ENCODE data around the gene NKAIN2.

NKAIN2 gene

DNA sequence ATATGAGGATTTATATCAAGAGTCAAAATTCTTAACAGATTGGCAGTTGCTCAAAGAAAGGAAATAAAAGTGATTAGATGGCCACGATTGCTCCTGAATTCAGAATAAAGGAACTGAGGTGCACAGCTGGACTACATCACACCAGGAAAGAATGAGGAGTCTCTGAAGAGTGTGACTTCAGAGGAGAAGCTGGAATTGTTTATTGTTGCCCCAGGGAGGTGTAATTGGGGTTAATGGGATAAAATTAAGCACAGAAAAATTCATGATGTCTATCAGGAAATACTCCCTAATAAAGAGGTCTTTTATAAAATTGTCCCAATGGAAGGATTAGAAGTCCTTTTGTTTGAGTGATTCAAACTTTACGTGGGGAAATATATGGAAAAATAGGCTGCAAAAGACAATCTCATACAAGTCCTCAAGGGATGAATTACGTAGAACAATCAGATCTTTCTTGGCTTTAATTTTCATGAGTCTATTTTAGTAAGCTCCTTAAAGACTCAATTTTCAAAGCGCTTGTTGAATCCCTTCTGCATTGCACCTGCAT lies 950.0 kb downstream of the NKAIN2 start:
- no peaks in the 10 kb centered on the region for H3K36me3 Mint-ChIP-seq
- DNase-seq (no peak), ATAC-seq (replicated peaks) (no peak)
- H3K9me3 Mint-ChIP-seq: peaks cover 0 to 5% of the 10 kb centered on the region in 2 donors
- no peak overlapping the region for H3K4me3 Mint-ChIP-seq
- no peaks in the 10 kb centered on the region for H3K4me1 Mint-ChIP-seq
- H3K27ac Mint-ChIP-seq: no peak overlapping the region
- H3K27me3 Mint-ChIP-seq: no peaks in the 10 kb centered on the region

DNA sequence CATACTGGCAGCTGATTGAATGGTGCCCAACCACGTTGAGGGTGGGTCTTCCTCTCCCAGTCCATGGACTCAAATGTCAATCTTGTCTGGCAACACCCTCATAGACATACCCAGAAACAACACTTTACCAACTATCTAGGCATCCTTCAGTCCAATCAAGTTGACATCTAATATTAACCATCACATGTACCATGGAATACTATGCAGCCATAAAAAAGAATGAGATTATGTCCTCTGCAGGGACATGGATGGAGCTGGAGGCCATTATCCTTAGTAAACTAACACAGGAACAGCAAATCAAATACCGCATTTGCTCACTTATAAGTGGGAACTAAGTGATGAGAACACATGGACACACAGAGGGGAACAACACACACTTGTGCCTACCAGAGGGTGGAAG lies 951.7 kb downstream of the NKAIN2 start:
- no peak overlapping the region for H3K4me3 Mint-ChIP-seq
- ATAC-seq (replicated peaks): no peak

DNA sequence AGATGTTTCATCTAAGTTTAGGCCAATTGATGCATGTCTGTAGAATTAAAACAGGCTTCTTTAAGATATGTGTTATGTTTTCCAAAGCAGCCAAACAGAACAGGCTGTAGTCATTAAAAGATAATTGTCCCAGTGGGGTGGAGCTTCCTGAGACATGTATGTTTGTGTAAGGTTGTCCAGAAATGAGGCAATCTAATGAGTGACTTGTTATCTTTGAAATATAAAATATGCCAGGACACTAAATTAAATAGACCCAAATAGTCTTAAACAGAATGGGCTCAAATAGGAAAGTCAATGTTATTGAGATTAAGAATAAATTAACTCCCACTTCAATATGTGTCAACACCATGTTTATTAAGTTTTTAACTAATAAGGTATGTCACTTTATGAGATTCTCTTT lies 953.9 kb downstream of the NKAIN2 start:
- Mint-ChIP-seq H3K9me3 (peaks cover 0 to 5% of the 10 kb centered on the region in 2 donors), H3K27ac (no peak overlapping the region), H3K36me3 (no peaks in the 10 kb centered on the region), H3K4me1 (no peaks in the 10 kb centered on the region), H3K27me3 (no peaks in the 10 kb centered on the region), H3K4me3 (no peak overlapping the region)
- no peak for ATAC-seq (replicated peaks)
- DNase-seq: no peak

More for the DNA sequence above, 951.7 kb downstream of the NKAIN2 start:
- H3K36me3 Mint-ChIP-seq: no peaks in the 10 kb centered on the region
- H3K27me3 Mint-ChIP-seq: no peaks in the 10 kb centered on the region
- H3K27ac Mint-ChIP-seq: no peak overlapping the region
- DNase-seq: no peak
- no peaks in the 10 kb centered on the region for H3K4me1 Mint-ChIP-seq
- H3K9me3 Mint-ChIP-seq: peaks cover 0 to 5% of the 10 kb centered on the region in 2 donors

DNA sequence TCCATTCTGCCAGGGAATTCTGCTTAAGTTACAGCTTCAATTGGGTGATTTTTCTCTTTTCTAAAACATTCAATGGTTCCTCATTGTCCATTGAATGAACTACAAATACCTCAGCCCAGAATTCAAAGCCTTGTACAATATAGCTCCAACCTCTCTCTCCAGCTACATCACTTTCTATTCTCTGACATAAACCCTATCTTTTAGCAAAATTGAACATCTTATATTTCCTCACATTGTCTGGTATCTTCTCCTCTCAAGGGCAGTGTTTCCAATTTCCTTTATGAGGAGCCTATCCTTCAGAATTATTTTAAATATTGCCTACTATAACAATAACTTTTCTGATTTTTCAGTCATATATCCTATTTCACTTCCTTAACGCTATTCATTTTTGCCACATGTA lies 955.0 kb downstream of the NKAIN2 start:
- H3K36me3 Mint-ChIP-seq: no peaks in the 10 kb centered on the region
- H3K4me1 Mint-ChIP-seq: no peaks in the 10 kb centered on the region
- H3K27ac Mint-ChIP-seq: no peak overlapping the region
- H3K27me3 Mint-ChIP-seq: no peaks in the 10 kb centered on the region
- peaks cover 0 to 5% of the 10 kb centered on the region in 2 donors for H3K9me3 Mint-ChIP-seq
- H3K4me3 Mint-ChIP-seq: no peak overlapping the region
- DNase-seq: no peak
- no peak for ATAC-seq (replicated peaks)

DNA sequence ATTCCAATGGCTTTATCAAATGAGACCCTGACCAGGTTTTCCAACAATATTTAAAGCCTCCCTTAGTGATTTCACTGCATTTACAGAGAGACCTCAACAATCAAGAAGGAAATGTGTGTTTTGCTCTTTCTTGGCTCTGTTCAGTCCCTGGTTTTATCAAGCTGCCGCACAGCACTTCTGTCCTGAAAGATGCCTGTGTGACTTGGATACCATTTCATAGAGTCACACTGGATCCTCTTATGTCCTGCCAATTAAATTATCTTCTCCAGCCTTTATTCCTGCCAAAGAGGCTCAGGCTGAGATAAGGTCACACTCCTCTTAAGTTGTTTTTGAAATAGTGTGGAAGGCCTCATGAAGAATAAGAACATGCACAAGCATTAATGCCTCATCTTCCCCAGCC lies 961.6 kb downstream of the NKAIN2 start:
- H3K4me1 Mint-ChIP-seq: no peaks in the 10 kb centered on the region
- H3K9me3 Mint-ChIP-seq: no peaks in the 10 kb centered on the region
- DNase-seq (no peak), ATAC-seq (replicated peaks) (no peak)
- no peak overlapping the region for H3K4me3 Mint-ChIP-seq
- H3K36me3 Mint-ChIP-seq: no peaks in the 10 kb centered on the region
- H3K27me3 Mint-ChIP-seq: no peaks in the 10 kb centered on the region
- no peak overlapping the region for H3K27ac Mint-ChIP-seq

DNA sequence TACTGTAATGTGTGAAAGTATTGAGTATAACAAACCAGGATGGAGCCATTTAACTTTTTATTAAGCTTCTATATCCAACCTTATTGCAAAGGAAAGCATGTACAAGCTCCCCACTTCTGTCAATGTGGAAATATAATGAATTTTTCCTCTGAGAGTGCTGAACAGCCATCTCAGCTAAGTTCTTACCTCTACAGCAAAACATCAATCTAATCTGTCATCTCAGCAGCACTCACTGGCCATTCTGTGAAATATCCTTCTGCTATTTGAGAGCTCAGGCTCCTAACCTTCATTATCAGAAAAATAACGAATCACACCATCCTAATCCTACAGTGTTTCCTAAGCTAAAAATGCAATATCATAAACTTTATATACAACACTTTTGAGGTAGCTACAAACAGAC lies 964.6 kb downstream of the NKAIN2 start:
- DNase-seq (no peak), ATAC-seq (replicated peaks) (no peak)
- Mint-ChIP-seq H3K4me3 (no peak overlapping the region), H3K27ac (no peak overlapping the region), H3K36me3 (no peaks in the 10 kb centered on the region), H3K4me1 (no peaks in the 10 kb centered on the region), H3K27me3 (no peaks in the 10 kb centered on the region), H3K9me3 (no peaks in the 10 kb centered on the region)

DNA sequence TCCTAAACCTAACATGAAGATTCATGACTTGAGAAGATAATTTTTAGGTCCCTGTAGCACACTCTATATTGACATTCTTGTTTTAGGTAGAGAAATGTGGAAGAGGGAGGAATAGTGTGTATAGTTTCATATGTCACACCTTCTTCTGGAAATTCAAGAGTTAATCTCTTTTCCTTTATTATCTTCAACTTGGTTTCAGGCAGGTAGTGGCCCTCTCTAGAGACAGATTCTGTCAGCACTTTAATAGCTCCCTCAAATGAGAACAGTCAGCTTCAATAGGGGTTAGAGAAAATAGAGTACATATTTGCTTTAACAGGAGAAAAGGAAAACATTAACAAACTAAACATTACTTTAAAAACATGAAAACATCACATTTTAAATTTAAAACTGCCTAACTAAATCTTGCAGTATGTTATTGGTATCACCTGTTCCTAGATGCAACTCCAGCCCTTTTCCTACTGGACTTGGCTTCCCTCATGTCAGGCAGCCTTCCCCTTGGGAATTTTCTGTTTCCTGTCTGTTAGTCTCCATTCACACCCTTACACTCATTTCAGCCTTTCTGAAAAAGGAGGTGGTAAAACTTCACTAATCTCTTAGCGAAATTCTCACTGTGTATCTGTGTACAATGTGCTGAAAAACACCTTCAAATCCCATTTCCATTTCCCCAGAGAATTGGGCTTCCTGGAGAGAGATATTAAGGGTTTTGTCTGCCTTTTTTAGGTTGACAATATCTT lies 966.3 kb downstream of the NKAIN2 start:
- Mint-ChIP-seq H3K4me1 (no peaks in the 10 kb centered on the region), H3K9me3 (no peaks in the 10 kb centered on the region), H3K36me3 (no peaks in the 10 kb centered on the region), H3K4me3 (no peak overlapping the region), H3K27me3 (no peaks in the 10 kb centered on the region), H3K27ac (no peak overlapping the region)
- ATAC-seq (replicated peaks): no peak
- no peak for DNase-seq

DNA sequence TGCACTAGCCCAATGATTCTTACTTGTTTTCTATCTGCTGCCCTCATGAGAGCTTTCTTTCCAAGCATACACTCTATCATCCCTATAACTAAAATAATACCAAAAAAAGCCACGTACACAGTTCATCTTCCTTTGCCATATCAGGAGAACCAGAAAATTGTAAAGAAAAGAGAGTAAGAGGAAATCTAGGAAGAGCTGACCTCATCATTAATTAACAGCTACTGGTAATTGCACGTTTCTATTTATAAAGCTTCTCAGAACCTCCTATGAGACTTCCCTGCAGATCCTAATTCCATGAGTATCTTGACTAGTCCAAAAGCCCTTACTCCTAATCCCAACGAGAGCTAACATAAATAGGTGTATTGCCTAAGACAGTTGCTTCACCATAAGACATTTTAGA lies 967.1 kb downstream of the NKAIN2 start:
- H3K27me3 Mint-ChIP-seq: no peaks in the 10 kb centered on the region
- H3K4me3 Mint-ChIP-seq: no peak overlapping the region
- no peak for ATAC-seq (replicated peaks)
- H3K36me3 Mint-ChIP-seq: no peaks in the 10 kb centered on the region
- no peak for DNase-seq
- H3K27ac Mint-ChIP-seq: no peak overlapping the region
- no peaks in the 10 kb centered on the region for H3K9me3 Mint-ChIP-seq
- no peaks in the 10 kb centered on the region for H3K4me1 Mint-ChIP-seq

DNA sequence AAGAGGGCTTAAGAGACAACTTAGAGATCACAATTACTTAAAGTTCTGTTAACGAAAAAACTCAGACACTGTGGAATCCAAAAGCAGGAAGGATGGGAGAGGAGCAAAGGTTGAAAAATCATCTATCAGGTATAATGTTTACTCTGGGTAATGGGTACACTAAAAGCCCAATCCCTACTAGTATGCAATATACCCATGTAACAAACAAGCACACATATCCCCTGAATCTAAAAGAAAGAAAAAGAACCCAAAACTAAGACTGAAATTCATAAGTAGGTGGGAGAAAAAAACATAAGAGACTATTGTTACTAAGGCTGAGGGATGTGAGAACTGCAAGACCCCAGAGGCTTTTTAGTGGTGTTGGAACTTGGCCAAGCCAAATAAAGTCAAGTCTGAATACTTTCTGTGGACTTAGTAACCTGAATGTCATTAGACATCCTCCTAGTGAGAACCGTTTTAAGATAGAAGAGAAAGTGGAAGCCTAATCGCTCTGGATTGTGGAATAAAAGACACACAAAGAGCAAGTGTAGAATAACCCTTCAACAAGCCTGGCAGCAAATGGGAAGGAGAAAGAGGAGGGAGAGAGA lies 969.2 kb downstream of the NKAIN2 start:
- Mint-ChIP-seq H3K27me3 (no peaks in the 10 kb centered on the region), H3K4me1 (no peaks in the 10 kb centered on the region), H3K27ac (no peak overlapping the region), H3K9me3 (no peaks in the 10 kb centered on the region), H3K36me3 (no peaks in the 10 kb centered on the region), H3K4me3 (no peak overlapping the region)
- ATAC-seq (replicated peaks) (no peak), DNase-seq (no peak)

DNA sequence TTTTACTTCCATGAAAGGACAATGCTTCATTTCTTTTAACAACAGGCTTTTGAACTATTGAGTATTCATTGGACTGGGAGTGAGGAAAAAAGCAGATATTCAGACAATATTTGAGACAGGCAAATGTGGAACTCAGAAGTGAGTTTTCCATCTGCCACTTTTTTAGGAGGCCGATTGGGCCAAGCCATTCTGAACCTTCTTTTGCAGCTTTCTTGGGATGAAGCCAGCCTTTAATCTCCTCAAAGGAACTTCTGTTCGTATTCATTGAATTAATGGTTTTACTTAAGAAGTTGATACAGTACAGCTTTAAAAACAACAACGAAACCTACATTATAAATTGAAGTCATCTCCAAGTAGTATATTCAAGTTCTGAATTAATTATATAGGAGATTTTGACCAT lies 971.5 kb downstream of the NKAIN2 start:
- DNase-seq (no peak), ATAC-seq (replicated peaks) (no peak)
- Mint-ChIP-seq H3K27me3 (no peaks in the 10 kb centered on the region), H3K4me1 (no peaks in the 10 kb centered on the region), H3K4me3 (no peak overlapping the region), H3K27ac (no peak overlapping the region), H3K9me3 (no peaks in the 10 kb centered on the region), H3K36me3 (no peaks in the 10 kb centered on the region)

DNA sequence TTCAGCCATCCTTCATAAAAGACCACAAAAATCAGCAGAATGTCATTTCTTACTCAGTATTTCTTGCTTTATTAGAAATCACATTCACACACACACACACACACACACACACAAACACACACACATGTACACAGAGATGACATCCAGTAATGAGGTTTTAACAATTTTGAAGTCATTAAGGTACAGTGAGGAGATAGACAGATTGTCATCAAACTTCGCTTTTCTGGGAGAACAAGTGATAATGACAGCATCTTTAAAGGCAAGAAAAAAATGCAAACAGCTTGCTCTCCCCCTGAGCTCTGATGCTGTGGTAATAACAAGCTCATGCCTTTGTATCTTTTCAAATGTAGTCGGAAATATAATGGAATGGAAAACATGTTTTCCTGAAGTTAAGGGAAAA lies 974.2 kb downstream of the NKAIN2 start:
- DNase-seq (no peak), ATAC-seq (replicated peaks) (no peak)
- Mint-ChIP-seq H3K27me3 (no peaks in the 10 kb centered on the region), H3K4me3 (no peak overlapping the region), H3K9me3 (no peaks in the 10 kb centered on the region), H3K36me3 (no peaks in the 10 kb centered on the region), H3K4me1 (no peaks in the 10 kb centered on the region), H3K27ac (no peak overlapping the region)

DNA sequence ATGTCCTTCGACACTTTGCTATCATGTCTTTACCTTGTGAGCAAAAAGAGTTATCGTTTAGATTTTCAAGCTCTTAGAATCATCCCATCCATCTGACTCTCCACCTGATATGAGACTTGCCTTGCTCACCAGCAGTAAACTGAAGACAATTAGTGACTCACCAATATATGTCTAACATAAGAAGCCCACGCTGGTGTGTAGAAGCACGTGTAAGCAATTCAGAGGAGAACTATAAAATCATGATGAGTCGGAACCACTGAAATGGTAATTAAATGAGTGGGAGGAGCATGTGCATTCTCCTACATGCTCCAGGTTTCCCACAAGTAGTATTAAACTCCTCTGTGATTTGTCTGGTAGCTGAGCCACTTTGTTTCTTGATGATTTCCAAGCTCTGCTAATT lies 977.0 kb downstream of the NKAIN2 start:
- Mint-ChIP-seq H3K27me3 (no peaks in the 10 kb centered on the region), H3K36me3 (no peaks in the 10 kb centered on the region), H3K4me3 (no peak overlapping the region), H3K27ac (no peak overlapping the region), H3K4me1 (no peaks in the 10 kb centered on the region), H3K9me3 (no peaks in the 10 kb centered on the region)
- ATAC-seq (replicated peaks) (no peak), DNase-seq (no peak)

DNA sequence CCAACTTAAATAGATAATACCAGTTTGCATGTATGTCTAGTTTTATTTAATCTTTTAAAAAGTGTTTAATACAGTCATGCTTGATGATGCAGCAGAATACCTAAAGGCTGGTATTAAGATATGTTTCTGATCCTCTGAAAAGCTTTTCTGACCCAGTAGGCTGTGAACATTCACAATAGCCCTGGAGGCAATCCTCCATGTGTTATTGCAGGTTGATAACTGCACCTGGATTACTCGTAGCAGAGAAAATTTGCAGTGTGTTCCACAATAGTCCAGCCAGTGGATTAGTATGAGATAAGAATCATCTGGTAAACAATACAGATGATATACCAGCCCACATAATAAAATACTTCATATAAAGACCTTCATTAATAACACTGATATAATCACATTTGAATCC lies 979.7 kb downstream of the NKAIN2 start:
- ATAC-seq (replicated peaks) (no peak), DNase-seq (no peak)
- Mint-ChIP-seq H3K9me3 (no peaks in the 10 kb centered on the region), H3K27ac (no peak overlapping the region), H3K4me1 (no peaks in the 10 kb centered on the region), H3K36me3 (no peaks in the 10 kb centered on the region), H3K27me3 (no peaks in the 10 kb centered on the region), H3K4me3 (no peak overlapping the region)

DNA sequence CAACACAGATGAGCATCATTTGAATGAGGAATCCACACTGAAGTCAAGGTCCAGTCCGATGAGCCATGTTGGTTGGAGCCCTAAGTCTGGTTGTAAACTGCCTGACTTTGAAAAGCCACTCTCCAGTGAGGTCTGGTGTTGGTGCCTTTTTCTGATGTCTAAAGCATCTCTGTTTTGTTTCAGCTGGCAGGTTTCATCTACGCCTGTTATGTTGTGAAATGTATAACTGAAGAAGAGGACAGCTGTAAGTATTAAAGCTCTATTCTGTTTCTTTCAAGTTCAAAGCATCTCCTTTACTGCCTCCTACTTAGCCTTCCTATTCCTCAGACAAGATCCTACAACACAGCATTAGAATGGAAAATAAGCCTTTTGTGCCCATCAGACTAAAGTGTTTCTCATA lies 987.5 kb downstream of the NKAIN2 start:
- Mint-ChIP-seq H3K27ac (no peak overlapping the region), H3K27me3 (peaks cover 0 to 6% of the 10 kb centered on the region in 2 donors), H3K9me3 (no peaks in the 10 kb centered on the region), H3K4me3 (no peak overlapping the region), H3K4me1 (no peaks in the 10 kb centered on the region), H3K36me3 (no peaks in the 10 kb centered on the region)
- no peak for ATAC-seq (replicated peaks)
- no peak for DNase-seq

DNA sequence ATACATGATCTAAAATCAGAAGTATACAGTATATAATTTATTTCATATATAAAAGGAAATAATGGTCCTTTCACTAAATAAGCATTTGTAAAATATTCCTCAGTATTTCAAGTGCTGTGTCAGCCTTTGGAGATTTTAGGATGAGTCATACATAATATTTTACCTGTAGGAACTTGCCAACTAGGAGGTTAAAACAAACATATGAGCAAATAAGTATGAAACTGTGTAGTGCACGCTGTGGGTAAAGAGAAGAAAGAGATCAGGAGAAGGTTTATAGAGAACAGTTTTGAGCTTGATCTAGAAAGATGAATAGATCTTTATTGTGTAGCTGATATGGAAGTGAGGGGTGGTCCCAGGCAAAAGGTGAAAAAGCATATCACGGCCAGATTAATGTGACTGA lies 988.7 kb downstream of the NKAIN2 start:
- H3K4me1 Mint-ChIP-seq: no peaks in the 10 kb centered on the region
- DNase-seq (no peak), ATAC-seq (replicated peaks) (no peak)
- H3K36me3 Mint-ChIP-seq: no peaks in the 10 kb centered on the region
- no peak overlapping the region for H3K27ac Mint-ChIP-seq
- H3K27me3 Mint-ChIP-seq: peaks cover 0 to 6% of the 10 kb centered on the region in 2 donors
- no peak overlapping the region for H3K4me3 Mint-ChIP-seq
- no peaks in the 10 kb centered on the region for H3K9me3 Mint-ChIP-seq
